Measurements from ENCODE around the gene EEF1G.
A peak's percentile ranks its signal among the peaks of the same experiment; 100 is the strongest.
"Not testable (repeated sequence)": the region's sequence is repeated elsewhere in the genome, so short reads cannot be mapped to it uniquely, and the experiment has no call there.

EEF1G gene

GRCh38 chr11:62556108-62556874 is 17.4 kb downstream of the EEF1G start:
- peaks cover 23% of the 10 kb centered on the region for H3K4me1 ChIP-seq (ENCODE audit: control insufficient read depth, insufficient read depth, low read length)
- no CpG with 5 or more reads among the region's 14 CpGs for WGBS (ENCODE audit: insufficient coverage, insufficient read length)
- no peaks in the 10 kb centered on the region for H3K9me3 ChIP-seq (ENCODE audit: control insufficient read depth, insufficient read depth, low read length)
- no peaks in the 10 kb centered on the region for H3K27me3 ChIP-seq (ENCODE audit: control insufficient read depth, insufficient read depth, low read length)
- peaks cover 16% of the 10 kb centered on the region; the same call in 1 of the 2 replicates for H3K36me3 ChIP-seq (ENCODE audit: control insufficient read depth, insufficient read depth, low read length)
- H3K4me3 ChIP-seq (ENCODE audit: low read length) = no peak overlapping the region
- no peak for DNase-seq (ENCODE audit: low read depth, low spot score)
- H3K27ac ChIP-seq (ENCODE audit: low read length) = no peak overlapping the region

GRCh38 chr11:62555464-62556107 is 18.1 kb downstream of the EEF1G start:
- Histone ChIP-seq H3K4me3 (ENCODE audit: low read length) (no peak overlapping the region), H3K36me3 (ENCODE audit: control insufficient read depth, insufficient read depth, low read length) (peaks cover 14% of the 10 kb centered on the region; the same call in 1 of the 2 replicates), H3K4me1 (ENCODE audit: control insufficient read depth, insufficient read depth, low read length) (peaks cover 21% of the 10 kb centered on the region), H3K27me3 (ENCODE audit: control insufficient read depth, insufficient read depth, low read length) (no peaks in the 10 kb centered on the region), H3K9me3 (ENCODE audit: control insufficient read depth, insufficient read depth, low read length) (no peaks in the 10 kb centered on the region), H3K27ac (ENCODE audit: low read length) (no peak overlapping the region)
- DNase-seq (ENCODE audit: low read depth, low spot score) = no peak
- no CpG with 5 or more reads among the region's 4 CpGs for WGBS (ENCODE audit: insufficient coverage, insufficient read length)

- H3K27me3 ChIP-seq (ENCODE audit: control insufficient read depth, insufficient read depth, low read length) = no peaks in the 10 kb centered on the region
- peaks cover 9% of the 10 kb centered on the region; the same call in 1 of the 2 replicates for H3K36me3 ChIP-seq (ENCODE audit: control insufficient read depth, insufficient read depth, low read length)
- no peak overlapping the region for H3K4me3 ChIP-seq (ENCODE audit: low read length)
- peaks cover 21% of the 10 kb centered on the region for H3K4me1 ChIP-seq (ENCODE audit: control insufficient read depth, insufficient read depth, low read length)
- H3K9me3 ChIP-seq (ENCODE audit: control insufficient read depth, insufficient read depth, low read length) = no peaks in the 10 kb centered on the region
- DNase-seq (ENCODE audit: low read depth, low spot score) = no peak
- H3K27ac ChIP-seq (ENCODE audit: low read length) = no peak overlapping the region
- WGBS (ENCODE audit: insufficient coverage, insufficient read length) = no CpG with 5 or more reads among the region's 7 CpGs
Measured at GRCh38 chr11:62554387-62555167, 19.1 kb downstream of the EEF1G start.

- Histone ChIP-seq H3K4me1 (ENCODE audit: control insufficient read depth, insufficient read depth, low read length) (peaks cover 21% of the 10 kb centered on the region), H3K9me3 (ENCODE audit: control insufficient read depth, insufficient read depth, low read length) (no peaks in the 10 kb centered on the region), H3K27ac (ENCODE audit: low read length) (no peak overlapping the region), H3K4me3 (ENCODE audit: low read length) (no peak overlapping the region), H3K36me3 (ENCODE audit: control insufficient read depth, insufficient read depth, low read length) (peaks cover 4% of the 10 kb centered on the region; the same call in 1 of the 2 replicates), H3K27me3 (ENCODE audit: control insufficient read depth, insufficient read depth, low read length) (no peaks in the 10 kb centered on the region)
- no peak for DNase-seq (ENCODE audit: low read depth, low spot score)
- WGBS (ENCODE audit: insufficient coverage, insufficient read length) = no CpG with 5 or more reads among the region's 8 CpGs
Measured at GRCh38 chr11:62553839-62554361, 19.8 kb downstream of the EEF1G start.

GRCh38 chr11:62553080-62553838 is 20.4 kb downstream of the EEF1G start:
- no peak overlapping the region for H3K4me3 ChIP-seq (ENCODE audit: low read length)
- no peaks in the 10 kb centered on the region; the same call in 1 of the 2 replicates for H3K36me3 ChIP-seq (ENCODE audit: control insufficient read depth, insufficient read depth, low read length)
- H3K4me1 ChIP-seq (ENCODE audit: control insufficient read depth, insufficient read depth, low read length) = peaks cover 21% of the 10 kb centered on the region
- no peak for DNase-seq (ENCODE audit: low read depth, low spot score)
- no peak overlapping the region for H3K27ac ChIP-seq (ENCODE audit: low read length)
- no peaks in the 10 kb centered on the region for H3K9me3 ChIP-seq (ENCODE audit: control insufficient read depth, insufficient read depth, low read length)
- no CpG with 5 or more reads among the region's 15 CpGs for WGBS (ENCODE audit: insufficient coverage, insufficient read length)
- no peaks in the 10 kb centered on the region; the same call in 1 of the 2 replicates for H3K27me3 ChIP-seq (ENCODE audit: control insufficient read depth, insufficient read depth, low read length)

GRCh38 chr11:62552485-62553079 is 21.1 kb downstream of the EEF1G start:
- no peak overlapping the region for H3K4me3 ChIP-seq (ENCODE audit: low read length)
- no peak for DNase-seq (ENCODE audit: low read depth, low spot score)

GRCh38 chr11:62550478-62550877 is 23.2 kb downstream of the EEF1G start:
- DNase-seq (ENCODE audit: low read depth, low spot score); H3K27ac ChIP-seq (ENCODE audit: low read length); H3K9me3 ChIP-seq (ENCODE audit: control insufficient read depth, insufficient read depth, low read length); H3K4me3 ChIP-seq (ENCODE audit: low read length); H3K36me3 ChIP-seq (ENCODE audit: control insufficient read depth, insufficient read depth, low read length): not testable (repeated sequence)
- WGBS (ENCODE audit: insufficient coverage, insufficient read length) = no CpG with 5 or more reads among the region's 2 CpGs
- H3K4me1 ChIP-seq (ENCODE audit: control insufficient read depth, insufficient read depth, low read length) = peaks cover 12% of the 10 kb centered on the region
- H3K27me3 ChIP-seq (ENCODE audit: control insufficient read depth, insufficient read depth, low read length) = peaks cover 13% of the 10 kb centered on the region

More at GRCh38 chr11:62552485-62553079, 21.1 kb downstream of the EEF1G start:
- H3K36me3 ChIP-seq (ENCODE audit: control insufficient read depth, insufficient read depth, low read length) = no peaks in the 10 kb centered on the region; the same call in 1 of the 2 replicates
- peaks cover 6% of the 10 kb centered on the region for H3K27me3 ChIP-seq (ENCODE audit: control insufficient read depth, insufficient read depth, low read length)
- peaks cover 21% of the 10 kb centered on the region for H3K4me1 ChIP-seq (ENCODE audit: control insufficient read depth, insufficient read depth, low read length)
- no CpG with 5 or more reads among the region's 4 CpGs for WGBS (ENCODE audit: insufficient coverage, insufficient read length)
- no peaks in the 10 kb centered on the region for H3K9me3 ChIP-seq (ENCODE audit: control insufficient read depth, insufficient read depth, low read length)
- H3K27ac ChIP-seq (ENCODE audit: low read length) = no peak overlapping the region

GRCh38 chr11:62548545-62549335 is 25.0 kb downstream of the EEF1G start:
- no CpG with 5 or more reads among the region's 17 CpGs for WGBS (ENCODE audit: insufficient coverage, insufficient read length)
- H3K27me3 ChIP-seq (ENCODE audit: control insufficient read depth, insufficient read depth, low read length) = peaks cover 29% of the 10 kb centered on the region
- no peaks in the 10 kb centered on the region for H3K9me3 ChIP-seq (ENCODE audit: control insufficient read depth, insufficient read depth, low read length)
- DNase-seq (ENCODE audit: low read depth, low spot score) = no peak
- peaks cover 7% of the 10 kb centered on the region; the same call in 1 of the 2 replicates for H3K4me1 ChIP-seq (ENCODE audit: control insufficient read depth, insufficient read depth, low read length)
- no peaks in the 10 kb centered on the region for H3K36me3 ChIP-seq (ENCODE audit: control insufficient read depth, insufficient read depth, low read length)
- no peak overlapping the region for H3K4me3 ChIP-seq (ENCODE audit: low read length)
- no peak overlapping the region for H3K27ac ChIP-seq (ENCODE audit: low read length)

GRCh38 chr11:62547691-62548281 is 25.9 kb downstream of the EEF1G start:
- H3K4me3 ChIP-seq (ENCODE audit: low read length) = peak overlapping the region; percentile 59; the same call in 1 of the 2 replicates
- H3K27ac ChIP-seq (ENCODE audit: low read length) = no peak overlapping the region
- WGBS (ENCODE audit: insufficient coverage, insufficient read length) = no CpG with 5 or more reads among the region's 8 CpGs
- no peaks in the 10 kb centered on the region for H3K9me3 ChIP-seq (ENCODE audit: control insufficient read depth, insufficient read depth, low read length)
- H3K27me3 ChIP-seq (ENCODE audit: control insufficient read depth, insufficient read depth, low read length) = peaks cover 38% of the 10 kb centered on the region
- no peaks in the 10 kb centered on the region for H3K36me3 ChIP-seq (ENCODE audit: control insufficient read depth, insufficient read depth, low read length)
- peaks cover 1% of the 10 kb centered on the region; the same call in 1 of the 2 replicates for H3K4me1 ChIP-seq (ENCODE audit: control insufficient read depth, insufficient read depth, low read length)
- no peak for DNase-seq (ENCODE audit: low read depth, low spot score)
